ENCODE results near the gene RGP1.

- TF ChIP-seq REST (tag by site-specific recombination; IDR thresholded peaks at IDR 0.05) (no peak), CTCF (tag by site-specific recombination; IDR thresholded peaks at IDR 0.05) (no peak), ZNF548 (tag by site-specific recombination; IDR thresholded peaks at IDR 0.05) (no peak)
- TF ChIP-seq, protein P1, sequence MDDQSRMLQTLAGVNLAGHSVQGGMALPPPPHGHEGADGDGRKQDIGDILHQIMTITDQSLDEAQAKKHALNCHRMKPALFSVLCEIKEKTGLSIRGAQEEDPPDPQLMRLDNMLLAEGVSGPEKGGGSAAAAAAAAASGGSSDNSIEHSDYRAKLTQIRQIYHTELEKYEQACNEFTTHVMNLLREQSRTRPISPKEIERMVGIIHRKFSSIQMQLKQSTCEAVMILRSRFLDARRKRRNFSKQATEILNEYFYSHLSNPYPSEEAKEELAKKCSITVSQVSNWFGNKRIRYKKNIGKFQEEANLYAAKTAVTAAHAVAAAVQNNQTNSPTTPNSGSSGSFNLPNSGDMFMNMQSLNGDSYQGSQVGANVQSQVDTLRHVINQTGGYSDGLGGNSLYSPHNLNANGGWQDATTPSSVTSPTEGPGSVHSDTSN (CRISPR knock-in tag; IDR thresholded peaks at IDR 0.05), result no peak
Measured at GRCh38 chr9:35748858-35749514, at the start of gene RGP1, which contains the start of gene GBA2.

All from HEK293 (cell line).